Vagina (tissue), 2 donors: ENCODE data around the gene ERMAP. TPM values are rescaled to one million over a fixed set of nuclear protein-coding genes. Genes with fewer than 3 reads are reported as not detected.
A peak's percentile ranks its signal among the peaks of the same experiment; 100 is the strongest.

ENCODE experiments used
- DNase-seq, 2 donors: peaks; one replicate each; pipeline ENCODE4 v3.0.0-alpha.2; 2017; ENCODE audit errors: extremely low spot score in 2 of 2
- H3K27ac ChIP-seq: fragments of 200-600 bp; sonication (generic); one replicate; pipeline ENCODE4 v1.5.1; 2019
- H3K27me3 ChIP-seq: fragments of 200-600 bp; sonication (generic); one replicate; pipeline ENCODE4 v1.5.1; 2019
- H3K36me3 ChIP-seq, 2 donors: fragments of 200-600 bp; sonication (generic); one replicate each; pipeline ENCODE4 v1.5.1; 2017 to 2019
- H3K4me1 ChIP-seq: fragments of 200-600 bp; sonication (generic); one replicate; pipeline ENCODE4 v1.5.1; 2019
- H3K4me3 ChIP-seq, 2 donors: fragments of 200-600 bp; sonication (generic); 1 replicate in 1 of 2; 2 replicates in 1 of 2; pipeline ENCODE4 v1.5.1; 2016 to 2019
- H3K9me3 ChIP-seq: fragments of 200-600 bp; sonication (generic); one replicate; pipeline ENCODE4 v1.5.1; 2019
- POLR2A ChIP-seq, 2 donors: fragments of 450-650 bp; IDR thresholded peaks; one replicate each; pipeline ENCODE4 v1.6.1; 2017; ENCODE audit warnings: antibody characterized with exemption in 2 of 2, mild to moderate bottlenecking in 2 of 2, moderate library complexity in 2 of 2
- POLR2AphosphoS5 ChIP-seq, 2 donors: sonication (generic); formaldehyde crosslinking; IDR thresholded peaks; one replicate each; pipeline ENCODE4 v1.9.0; 2017; ENCODE audit warnings: antibody characterized with exemption in 2 of 2, mild to moderate bottlenecking in 2 of 2, low read depth in 1 of 2; ENCODE audit not compliant: insufficient read depth in 1 of 2
- intact Hi-C: fragments of 100-400 bp; cut with DNase I; formaldehyde crosslinking; loops from one replicate; pipeline ENCODE4 v1.15.1; 2023
- total RNA-seq: library from RNA; depleted of rRNA; stranded (reverse); fragments of >200 nt; gene quantifications from one replicate; pipeline ENCODE4 v1.2.3, GENCODE V29; 2016
- TF ChIP-seq, protein P1 (sequence below), 3 experiments: fragments of 450-650 bp in 2 of 3; fragments of 200-600 bp in 1 of 3; sonication (generic) in 1 of 3; IDR thresholded peaks; one replicate each; pipeline ENCODE4 v1.5.1; 2017 to 2019; ENCODE audit warnings: antibody characterized with exemption in 3 of 3, mild to moderate bottlenecking in 2 of 3, moderate library complexity in 2 of 3

Gene ERMAP
- total RNA-seq, 1 donor from 2014 or later: 9.3 TPM

DNA sequence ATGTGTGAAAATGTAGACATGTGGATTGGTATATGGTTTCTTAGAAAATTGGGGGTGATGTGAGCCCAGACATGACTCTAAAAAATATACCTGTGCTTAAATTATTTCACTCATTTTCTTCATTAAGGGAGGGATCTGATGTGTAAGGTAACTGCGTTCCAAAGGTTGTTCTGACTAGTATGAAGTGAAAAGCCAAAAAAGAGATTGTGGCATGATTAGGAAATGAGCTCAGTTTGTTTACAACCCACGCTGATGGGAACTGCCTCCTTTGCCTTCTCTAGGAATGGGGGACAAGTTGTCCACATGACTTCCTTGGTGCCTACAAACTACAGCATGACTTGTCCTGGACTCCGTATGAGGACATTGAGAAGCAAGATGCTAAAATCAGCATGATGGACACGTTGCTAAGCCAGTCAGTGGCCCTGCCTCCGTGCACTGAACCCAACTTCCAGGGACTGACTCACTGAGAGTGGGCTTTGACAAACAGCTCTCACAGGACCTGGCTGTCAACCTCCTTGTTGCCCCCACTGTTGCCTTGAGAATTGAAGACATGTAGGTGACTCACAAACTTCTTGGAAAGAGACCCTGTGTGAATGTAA lies 41.9 kb upstream of the ERMAP start:
- no peak for TF ChIP-seq POLR2AphosphoS5 (IDR thresholded peaks at IDR 0.05; ENCODE audit: insufficient read depth in 1 of 2, low read depth in 1 of 2)
- TF ChIP-seq, protein P1, sequence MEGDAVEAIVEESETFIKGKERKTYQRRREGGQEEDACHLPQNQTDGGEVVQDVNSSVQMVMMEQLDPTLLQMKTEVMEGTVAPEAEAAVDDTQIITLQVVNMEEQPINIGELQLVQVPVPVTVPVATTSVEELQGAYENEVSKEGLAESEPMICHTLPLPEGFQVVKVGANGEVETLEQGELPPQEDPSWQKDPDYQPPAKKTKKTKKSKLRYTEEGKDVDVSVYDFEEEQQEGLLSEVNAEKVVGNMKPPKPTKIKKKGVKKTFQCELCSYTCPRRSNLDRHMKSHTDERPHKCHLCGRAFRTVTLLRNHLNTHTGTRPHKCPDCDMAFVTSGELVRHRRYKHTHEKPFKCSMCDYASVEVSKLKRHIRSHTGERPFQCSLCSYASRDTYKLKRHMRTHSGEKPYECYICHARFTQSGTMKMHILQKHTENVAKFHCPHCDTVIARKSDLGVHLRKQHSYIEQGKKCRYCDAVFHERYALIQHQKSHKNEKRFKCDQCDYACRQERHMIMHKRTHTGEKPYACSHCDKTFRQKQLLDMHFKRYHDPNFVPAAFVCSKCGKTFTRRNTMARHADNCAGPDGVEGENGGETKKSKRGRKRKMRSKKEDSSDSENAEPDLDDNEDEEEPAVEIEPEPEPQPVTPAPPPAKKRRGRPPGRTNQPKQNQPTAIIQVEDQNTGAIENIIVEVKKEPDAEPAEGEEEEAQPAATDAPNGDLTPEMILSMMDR (IDR thresholded peaks at IDR 0.05): no peak
- no peak for TF ChIP-seq POLR2A (IDR thresholded peaks at IDR 0.05)
- DNase-seq: no peak
- no peaks in the 10 kb centered on the region for H3K27me3 ChIP-seq
- no peaks in the 10 kb centered on the region for H3K4me1 ChIP-seq
- H3K27ac ChIP-seq: no peak overlapping the region
- intact Hi-C loops: no loop called here
- no peak overlapping the region for H3K4me3 ChIP-seq
- H3K9me3 ChIP-seq: no peaks in the 10 kb centered on the region
- peaks cover 0 to 39% of the 10 kb centered on the region in 2 donors for H3K36me3 ChIP-seq

DNA sequence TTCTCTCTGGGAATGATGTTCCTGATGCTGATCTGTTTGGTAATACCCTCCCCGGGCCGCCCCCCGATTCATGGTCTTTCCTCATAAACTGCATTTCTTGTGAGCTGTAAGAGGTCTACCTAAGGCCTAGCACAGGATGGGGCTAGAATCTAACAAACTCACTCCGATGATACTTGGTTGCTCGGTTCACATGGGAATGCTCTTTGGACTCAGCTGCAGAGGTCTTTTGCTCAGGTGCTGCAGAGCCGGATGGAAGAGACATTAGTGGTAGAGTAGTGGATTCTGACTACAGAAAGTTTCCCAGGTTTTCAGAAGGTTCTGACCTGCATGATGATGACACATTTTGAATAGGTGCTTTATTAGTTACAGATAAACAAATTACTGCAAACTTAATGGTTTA lies 40.4 kb upstream of the ERMAP start:
- no peaks in the 10 kb centered on the region for H3K9me3 ChIP-seq
- H3K27me3 ChIP-seq: no peaks in the 10 kb centered on the region
- H3K4me3 ChIP-seq: no peak overlapping the region
- no peaks in the 10 kb centered on the region for H3K4me1 ChIP-seq
- DNase-seq: no peak
- intact Hi-C loops: no loop called here
- TF ChIP-seq POLR2A (IDR thresholded peaks at IDR 0.05) (no peak), POLR2AphosphoS5 (IDR thresholded peaks at IDR 0.05; ENCODE audit: insufficient read depth in 1 of 2, low read depth in 1 of 2) (no peak)
- TF ChIP-seq, protein P1 (IDR thresholded peaks at IDR 0.05): no peak
- no peak overlapping the region for H3K27ac ChIP-seq
- peaks cover 0 to 39% of the 10 kb centered on the region in 2 donors for H3K36me3 ChIP-seq

DNA sequence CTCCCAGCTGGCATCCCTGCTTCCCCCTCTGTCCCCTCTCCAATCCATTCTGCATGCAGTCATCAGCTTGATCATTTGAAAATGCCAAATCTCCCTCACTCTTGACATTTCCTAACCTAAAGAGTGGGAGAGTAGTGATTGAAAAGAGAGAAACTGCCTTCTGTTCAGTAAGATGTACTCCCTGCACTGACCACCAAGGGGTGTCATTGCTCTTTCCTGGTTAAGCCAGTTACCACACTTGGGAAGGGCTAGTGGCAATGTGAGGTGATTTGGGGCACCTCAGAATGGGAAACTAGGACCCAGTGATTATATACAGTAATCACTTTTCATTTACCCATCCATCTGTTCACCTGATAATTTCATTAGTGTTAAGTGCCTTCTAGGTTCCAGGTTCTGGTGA lies 39.1 kb upstream of the ERMAP start:
- Histone ChIP-seq H3K36me3 (peaks cover 0 to 39% of the 10 kb centered on the region in 2 donors), H3K4me3 (no peak overlapping the region), H3K9me3 (no peaks in the 10 kb centered on the region), H3K4me1 (no peaks in the 10 kb centered on the region), H3K27me3 (no peaks in the 10 kb centered on the region), H3K27ac (no peak overlapping the region)
- intact Hi-C loops: no loop called here
- DNase-seq: no peak
- TF ChIP-seq, protein P1 (IDR thresholded peaks at IDR 0.05): peak; percentile 40 to 58 (median 44)
- TF ChIP-seq POLR2AphosphoS5 (IDR thresholded peaks at IDR 0.05; ENCODE audit: insufficient read depth in 1 of 2, low read depth in 1 of 2): no peak

DNA sequence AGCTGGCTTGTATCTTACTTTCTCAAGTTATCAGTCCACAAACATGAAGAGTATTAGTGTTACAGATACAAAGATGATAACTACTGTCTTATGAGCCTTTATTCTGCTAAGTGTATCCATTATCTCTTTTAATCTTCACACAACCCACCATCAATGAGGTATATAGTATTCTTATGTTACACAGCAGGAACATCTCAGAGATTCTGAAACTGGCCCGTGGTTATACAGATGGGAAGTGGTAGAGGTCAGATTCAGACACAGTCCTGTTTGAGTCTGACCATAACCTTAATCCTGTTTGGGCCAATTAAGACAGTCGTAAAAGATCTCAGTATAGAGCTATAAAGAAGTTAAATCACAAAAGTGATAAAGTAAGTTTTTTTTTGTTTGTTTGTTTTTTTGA lies 37.2 kb upstream of the ERMAP start:
- intact Hi-C loops: no loop called here

DNA sequence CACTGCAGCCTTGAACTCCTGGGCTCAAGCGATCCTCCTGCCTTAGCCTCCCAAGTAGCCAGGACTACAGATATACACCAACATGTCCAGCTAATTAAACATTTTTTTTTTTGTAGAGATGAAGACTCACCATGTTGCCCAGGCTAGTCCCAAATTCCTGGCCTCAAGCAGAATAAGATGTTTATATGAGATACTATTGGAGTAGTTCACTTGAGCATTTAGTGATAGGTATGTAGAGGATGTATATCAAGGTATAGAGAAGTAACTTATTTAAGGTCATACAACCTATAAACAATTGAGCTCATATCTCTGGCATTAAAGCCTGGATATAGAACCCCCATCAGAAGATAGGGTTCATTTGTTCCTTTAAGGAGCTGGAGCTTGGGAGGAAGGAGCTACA lies 36.7 kb upstream of the ERMAP start:
- no peak overlapping the region for H3K27ac ChIP-seq
- H3K4me1 ChIP-seq: peaks cover 8% of the 10 kb centered on the region
- peaks cover 0 to 27% of the 10 kb centered on the region in 2 donors for H3K36me3 ChIP-seq
- no peak overlapping the region for H3K4me3 ChIP-seq
- TF ChIP-seq POLR2A (IDR thresholded peaks at IDR 0.05): no peak
- no peak for DNase-seq
- H3K27me3 ChIP-seq: no peaks in the 10 kb centered on the region
- intact Hi-C loops: no loop called here
- H3K9me3 ChIP-seq: no peaks in the 10 kb centered on the region

More for the DNA sequence above, 37.2 kb upstream of the ERMAP start:
- Histone ChIP-seq H3K27me3 (no peaks in the 10 kb centered on the region), H3K27ac (no peak overlapping the region), H3K36me3 (peaks cover 0 to 31% of the 10 kb centered on the region in 2 donors), H3K9me3 (no peaks in the 10 kb centered on the region), H3K4me1 (peaks cover 3% of the 10 kb centered on the region), H3K4me3 (no peak overlapping the region)
- TF ChIP-seq POLR2AphosphoS5 (IDR thresholded peaks at IDR 0.05; ENCODE audit: insufficient read depth in 1 of 2, low read depth in 1 of 2) (no peak), POLR2A (IDR thresholded peaks at IDR 0.05) (no peak)
- TF ChIP-seq, protein P1 (IDR thresholded peaks at IDR 0.05): no peak
- DNase-seq: no peak
